GM15510 (cell line): ENCODE measurements around the gene SGK1.

Source experiments
- POLR2A ChIP-seq: IDR thresholded peaks from 3 replicates; pipeline ENCODE4 v1.6.1; 2011; ENCODE audit warnings: borderline replicate concordance; ENCODE audit not compliant: insufficient read length; ENCODE audit errors: extremely low read depth

SGK1 gene

DNA sequence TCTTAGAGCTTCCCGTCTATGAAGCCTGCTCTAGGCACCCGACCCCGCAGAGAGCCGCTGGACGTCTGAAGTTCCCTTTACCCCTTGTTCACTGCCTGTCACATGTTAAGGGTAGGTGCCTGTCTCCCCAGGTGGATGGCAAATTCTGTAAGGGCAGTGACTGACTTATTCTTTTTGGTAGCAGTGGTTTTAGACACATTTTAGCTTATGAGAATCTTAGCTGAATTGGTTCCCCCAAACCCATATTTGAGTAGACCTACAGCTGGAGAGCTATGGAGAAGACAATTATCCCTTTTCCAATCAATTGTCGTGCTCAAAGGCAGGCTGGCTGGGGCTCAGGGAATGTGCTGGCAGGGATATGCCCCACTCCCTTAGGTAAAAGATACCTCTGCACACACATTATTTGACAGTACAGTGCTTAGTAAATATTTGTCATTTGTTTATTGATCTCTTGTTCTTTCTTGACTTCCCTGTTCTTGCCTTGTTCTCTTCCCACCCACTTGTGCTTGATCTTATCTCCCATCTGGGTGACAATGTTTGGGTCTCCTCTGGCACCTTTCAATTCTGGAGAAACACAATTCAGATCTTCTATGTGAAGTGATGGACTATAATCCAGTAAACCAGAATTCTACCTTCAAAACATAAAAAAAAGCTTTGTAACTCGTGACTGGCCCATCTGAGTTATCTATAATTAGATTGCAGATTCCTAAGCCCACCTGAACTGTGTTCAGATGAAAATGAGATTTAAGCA, 151.2 kb downstream of the SGK1 start:
- TF ChIP-seq POLR2A, result no peak

DNA sequence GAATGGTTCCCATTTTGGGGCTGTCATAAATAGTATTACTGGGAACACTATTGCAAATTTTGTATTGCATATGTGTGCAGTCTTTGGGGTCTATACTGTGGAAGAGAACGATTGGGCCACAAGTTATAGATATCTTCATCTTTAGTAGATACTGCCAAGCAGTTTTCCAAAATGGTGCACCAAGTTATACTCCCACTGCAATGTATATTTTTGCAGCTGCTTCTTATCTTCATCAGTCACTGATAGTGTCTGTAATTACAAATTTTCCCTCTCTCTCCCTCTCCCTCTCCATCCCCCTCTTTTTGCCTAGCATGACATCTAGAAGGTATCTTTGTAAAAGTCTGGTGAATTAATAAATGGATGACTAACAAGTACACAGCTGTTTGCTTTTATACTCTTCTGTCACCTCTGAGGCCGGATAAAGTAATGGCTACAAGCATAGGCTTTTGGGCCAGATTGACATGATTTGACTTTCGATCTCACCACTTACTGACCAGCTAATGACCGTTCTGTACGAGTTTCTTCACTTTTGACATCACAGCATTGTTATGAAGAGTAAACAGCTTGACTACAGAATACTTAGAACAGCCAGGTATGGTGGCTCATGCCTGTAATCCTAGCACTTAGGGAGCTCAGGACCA, 152.2 kb downstream of the SGK1 start:
- no peak for TF ChIP-seq POLR2A

DNA sequence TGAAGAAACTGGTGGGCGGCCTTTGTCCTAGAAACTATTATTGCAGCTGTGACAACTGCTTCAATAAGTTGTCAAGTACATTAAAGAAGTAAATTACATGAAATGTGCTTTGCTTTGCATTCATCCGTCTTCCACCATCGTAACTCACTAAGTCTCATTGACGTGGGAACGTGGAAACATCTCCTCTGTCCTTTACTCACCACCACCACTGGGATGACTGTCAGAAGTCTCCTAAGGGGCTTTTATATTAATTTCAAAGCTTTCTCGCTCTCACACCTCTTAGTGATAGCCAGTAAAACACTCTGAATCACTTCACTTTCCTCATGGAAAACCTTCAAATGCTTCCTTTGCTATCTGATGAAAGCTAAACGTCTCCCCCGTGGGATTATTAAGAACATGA, 153.6 kb downstream of the SGK1 start:
- no peak for TF ChIP-seq POLR2A

DNA sequence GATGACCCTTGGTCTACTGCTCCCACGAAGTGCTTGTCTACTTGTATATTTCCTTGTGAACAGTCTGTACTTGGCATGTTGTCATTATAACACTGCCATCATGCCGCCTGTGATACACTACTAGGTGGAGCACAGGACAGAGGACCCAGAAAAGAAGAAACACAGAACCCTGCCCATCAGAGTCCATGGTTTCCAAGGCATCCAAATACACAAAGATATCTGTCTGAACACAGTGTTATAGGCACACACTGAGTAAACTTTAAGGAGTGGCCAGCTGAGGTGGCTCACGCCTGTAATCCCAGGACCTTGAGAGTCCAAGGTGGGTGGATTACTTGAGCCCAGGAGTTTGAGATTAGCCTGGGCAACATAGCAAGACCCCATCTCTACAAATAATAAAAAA, 155.0 kb downstream of the SGK1 start:
- no peak for TF ChIP-seq POLR2A

DNA sequence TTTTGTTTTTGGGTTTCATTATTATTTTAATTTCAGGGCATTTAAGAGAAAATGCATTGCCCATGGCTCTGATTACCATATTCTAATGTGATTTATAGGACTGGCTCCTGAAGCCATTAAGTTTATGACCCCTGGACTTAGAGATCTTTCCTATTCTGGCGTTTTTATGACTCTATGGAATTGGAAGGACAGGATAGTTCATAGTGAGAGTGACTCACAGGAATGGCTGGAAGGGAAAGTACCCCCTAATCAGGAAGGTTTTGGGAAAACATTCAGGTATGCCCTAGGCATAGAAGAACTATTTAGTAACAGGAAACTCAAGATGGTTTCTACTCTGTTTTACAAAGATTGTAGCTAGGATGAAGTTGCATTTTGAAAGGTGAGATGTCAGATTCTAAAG, 156.9 kb downstream of the SGK1 start:
- no peak for TF ChIP-seq POLR2A

DNA sequence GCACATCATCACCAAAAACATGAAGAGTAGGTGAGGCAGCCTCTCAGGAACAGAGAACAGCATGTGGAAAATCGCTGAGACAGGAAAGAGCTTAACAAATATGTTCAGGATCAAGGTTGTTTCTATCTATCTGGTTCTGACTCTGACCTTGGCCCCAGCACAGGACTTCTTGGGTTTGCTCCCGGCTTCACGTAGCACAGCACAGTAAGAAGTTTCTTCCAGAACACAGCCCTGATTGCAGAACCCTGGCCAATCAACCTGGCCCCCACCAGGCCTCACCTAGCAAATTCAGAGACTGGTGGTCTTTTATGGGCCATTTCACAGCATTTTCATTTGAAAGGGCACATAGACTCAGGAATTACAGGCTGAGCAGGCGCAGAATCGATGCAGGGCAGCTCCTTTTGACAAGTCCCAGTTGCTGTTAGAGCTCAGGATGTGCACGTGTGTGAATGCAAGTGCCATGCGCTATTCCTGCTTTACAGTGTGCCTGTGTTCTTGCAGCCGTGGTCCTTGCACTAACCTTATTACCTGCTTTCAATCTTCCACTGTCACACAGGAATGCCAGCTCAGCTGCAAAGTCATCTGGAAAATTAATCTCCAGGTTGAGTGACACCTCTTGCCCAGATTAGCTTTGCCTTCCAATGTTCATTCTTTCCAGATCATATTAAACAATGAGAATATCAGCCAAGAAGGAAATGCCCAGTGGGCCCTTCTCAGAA, 165.0 kb downstream of the SGK1 start:
- TF ChIP-seq POLR2A, result no peak

DNA sequence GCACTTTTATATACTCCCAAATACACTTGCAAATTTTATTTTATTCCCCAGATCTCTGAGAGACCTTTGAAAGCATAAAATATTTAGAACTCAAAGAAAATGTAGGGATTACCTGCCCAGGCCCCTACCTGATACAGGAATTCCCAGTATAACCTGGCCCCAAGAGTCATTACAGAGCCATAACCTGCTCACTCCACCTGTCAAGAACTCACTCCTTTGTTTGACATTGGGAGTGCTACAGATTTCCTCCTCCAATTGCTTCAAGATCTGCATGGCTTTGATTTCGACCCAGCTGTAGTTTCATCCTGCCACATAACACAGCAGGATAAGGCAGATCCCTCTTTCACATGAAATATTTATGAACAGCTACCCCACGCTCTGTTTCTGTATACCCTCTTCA, 169.3 kb downstream of the SGK1 start:
- no peak for TF ChIP-seq POLR2A

DNA sequence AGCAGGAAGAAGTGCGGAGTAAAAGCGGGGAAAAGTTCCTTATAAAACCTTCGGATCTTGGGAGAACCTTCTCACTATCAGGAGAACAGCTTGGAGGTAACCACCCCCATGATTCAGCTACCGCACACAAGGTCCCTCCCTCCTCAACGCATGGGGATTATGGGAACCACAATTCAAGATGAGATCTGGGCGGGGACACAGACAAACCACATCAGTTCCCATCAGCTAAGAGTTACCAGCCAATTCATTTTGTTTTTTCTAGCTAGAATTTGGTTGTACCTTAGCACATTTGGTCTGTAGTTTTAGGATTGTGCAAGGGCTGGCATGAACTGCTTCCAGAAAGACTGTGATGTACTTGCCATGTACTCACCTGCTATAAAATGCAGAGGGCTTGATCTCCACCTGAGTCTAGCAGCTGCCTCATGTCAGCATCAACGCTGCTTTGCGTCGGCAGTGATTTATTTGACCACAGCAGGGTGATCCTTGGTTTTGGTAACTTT, 170.8 kb downstream of the SGK1 start:
- no peak for TF ChIP-seq POLR2A

DNA sequence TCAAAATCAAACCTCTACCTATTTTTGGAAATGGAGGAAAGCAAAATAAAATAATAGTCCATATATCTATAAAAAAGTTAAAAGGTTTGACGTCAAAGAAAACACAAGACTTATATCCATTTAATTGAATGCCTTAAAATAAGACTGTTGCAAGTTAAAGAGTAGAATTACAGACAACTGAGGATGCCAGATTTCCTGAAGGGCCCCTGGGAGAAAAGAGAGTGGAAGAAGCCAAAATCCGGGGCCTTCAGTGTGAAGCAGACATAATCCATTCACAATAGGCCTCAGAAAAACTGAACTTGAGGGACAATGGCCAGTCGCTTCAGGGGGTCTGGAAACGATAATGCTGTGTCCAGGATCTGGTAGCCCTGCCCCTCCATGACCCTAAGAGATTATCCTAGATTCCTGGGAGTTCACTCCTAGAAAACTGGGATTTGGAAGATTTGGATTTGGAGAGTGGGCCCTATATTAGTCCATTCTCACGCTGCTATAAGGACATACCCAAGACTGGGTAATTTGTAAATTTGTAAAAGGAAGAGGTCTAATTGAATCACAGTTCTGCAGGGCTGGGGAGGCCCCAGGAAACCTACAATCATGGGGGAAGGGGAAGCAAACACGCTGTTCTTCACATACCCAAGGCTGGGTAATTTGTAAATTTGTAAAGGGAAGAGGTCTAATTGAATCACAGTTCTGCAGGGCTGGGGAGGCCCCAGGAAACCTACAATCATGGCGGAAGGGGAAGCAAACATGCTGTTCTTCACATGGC, 171.5 kb downstream of the SGK1 start:
- no peak for TF ChIP-seq POLR2A

DNA sequence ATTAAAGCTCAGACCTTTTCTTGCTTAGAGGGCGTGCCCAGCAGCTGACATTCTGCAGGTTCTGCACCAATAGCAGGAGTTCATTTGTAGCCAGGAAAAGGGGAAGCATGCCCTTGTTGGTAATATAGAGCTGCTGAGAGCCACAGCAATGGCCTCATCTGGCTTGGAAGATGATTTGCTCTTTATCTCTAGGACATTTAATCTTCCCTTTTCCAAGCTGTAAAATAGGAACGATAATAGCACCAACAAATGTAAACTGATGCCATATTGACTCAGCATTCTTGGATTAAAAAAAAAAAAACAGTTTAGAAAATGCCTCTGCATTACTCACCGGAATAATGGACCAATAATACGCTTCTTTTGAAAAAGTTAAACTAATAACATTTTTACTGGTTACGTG, 172.1 kb downstream of the SGK1 start:
- TF ChIP-seq POLR2A, result no peak

DNA sequence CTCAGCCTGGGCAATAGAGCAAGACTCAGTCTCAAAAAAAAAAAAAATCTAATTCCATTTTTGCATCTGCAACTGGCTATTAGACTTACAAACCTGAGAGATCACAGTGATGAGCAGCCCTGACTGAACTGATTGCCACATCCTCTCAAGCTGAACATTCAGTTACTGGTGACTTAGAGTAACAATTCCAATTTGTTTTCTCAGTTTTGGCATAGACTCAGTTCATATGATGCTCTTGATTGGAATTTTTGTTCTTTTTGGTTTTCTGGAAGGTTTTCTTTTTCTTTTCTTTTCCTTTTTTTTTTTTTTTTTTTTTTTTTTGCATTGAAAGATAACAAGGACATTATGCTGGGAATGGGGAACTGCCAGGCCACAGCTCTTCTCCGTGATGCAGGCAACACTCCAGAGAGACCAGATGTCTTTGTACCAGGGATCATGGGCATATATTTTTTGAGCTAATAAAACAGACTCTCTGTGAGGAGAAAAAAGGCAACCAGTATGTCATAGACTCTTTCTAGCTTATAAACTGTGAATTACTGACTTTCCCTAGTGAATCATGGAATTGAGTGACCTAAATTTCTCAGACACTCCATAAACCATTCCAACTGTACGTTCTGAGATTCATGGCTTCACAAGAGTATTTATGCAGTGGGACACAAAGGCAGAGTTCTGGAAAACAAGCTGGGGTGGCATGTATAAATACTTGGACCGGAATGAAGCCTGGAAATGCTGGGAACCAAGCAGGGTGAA, 179.5 kb downstream of the SGK1 start:
- no peak for TF ChIP-seq POLR2A

DNA sequence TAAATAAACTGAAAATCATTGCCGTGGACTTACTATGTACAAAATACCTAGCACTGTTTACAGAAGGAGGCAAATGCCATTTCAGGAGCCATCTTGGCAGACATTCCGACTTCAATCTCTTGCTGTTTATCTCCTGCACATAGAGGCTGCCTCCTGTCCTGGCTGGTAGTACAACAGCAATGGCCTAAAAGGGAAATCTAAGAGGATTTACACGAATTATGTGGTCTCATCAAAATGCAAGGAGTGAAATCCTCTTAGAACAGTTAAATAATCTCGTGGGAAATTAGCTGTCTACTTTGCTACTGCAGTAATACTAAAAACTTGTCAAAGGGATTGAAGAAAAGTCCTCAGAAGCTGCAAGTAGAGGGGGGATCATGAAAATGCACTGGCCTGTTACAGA, 183.3 kb downstream of the SGK1 start:
- TF ChIP-seq POLR2A, result no peak

DNA sequence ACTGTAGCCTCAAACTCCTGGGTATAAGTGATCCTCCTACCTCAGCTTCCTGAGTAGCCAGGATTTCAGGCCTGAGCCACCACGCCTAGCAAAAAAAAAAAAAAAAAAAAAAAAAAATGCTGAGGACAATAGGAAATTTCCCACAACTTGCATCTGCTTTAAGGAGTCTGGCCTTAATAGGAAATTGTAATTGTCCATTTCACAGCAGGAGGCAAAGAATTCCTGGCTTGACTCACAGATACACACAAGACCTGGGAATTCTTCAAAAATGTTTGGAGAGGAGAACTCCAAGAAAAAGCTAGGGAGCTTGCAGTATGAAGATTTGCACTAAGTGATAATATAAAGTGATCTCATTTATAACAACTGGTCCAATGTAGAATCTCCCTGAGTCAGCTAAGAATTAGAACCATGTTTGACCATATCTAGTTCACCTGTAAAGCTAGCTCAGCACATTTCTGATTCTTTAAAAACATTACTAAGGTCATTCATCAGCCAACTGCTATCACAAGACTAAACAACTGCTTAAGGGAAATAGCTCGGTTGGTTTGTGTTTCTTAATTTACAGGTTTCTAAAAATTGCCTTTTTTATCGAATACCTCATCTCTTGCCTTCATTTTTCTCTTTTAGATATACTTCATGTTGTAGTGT, 185.3 kb downstream of the SGK1 start:
- no peak for TF ChIP-seq POLR2A
